Activated CD8-positive, alpha-beta memory T cell treated with anti-CD3 and anti-CD28 coated beads, Interleukin-2, amount 10 ng/mL, durations not matched to agents 7 days and 5 days (primary cell): ENCODE results near the gene KRTAP10-3. TPM values are rescaled to one million over a fixed set of nuclear protein-coding genes. Genes with fewer than 3 reads are reported as not detected.
"Not testable (repeated sequence)": the region's sequence is repeated elsewhere in the genome, so short reads cannot be mapped to it uniquely, and the experiment has no call there.

Source experiments
- ATAC-seq: fragments of 150-1000 bp; cut with Tn5 transposase; one replicate; pipeline ENCODE4 v1.10.0; 2021; ENCODE audit warnings: moderate library complexity
- CTCF ChIA-PET: fragments of 350-600 bp; sonication (Branson Sonifier 250); formaldehyde crosslinking; loops from one replicate; lab custom pipeline; 2021; ENCODE audit warnings: antibody characterized with exemption; lab: Charles Lee
- DNase-seq: peaks from one replicate; pipeline ENCODE4 v3.0.0-alpha.2; 2020
- H3K27ac Mint-ChIP-seq: one replicate; pipeline ENCODE4 v1.8.0; 2021; ENCODE audit warnings: mild to moderate bottlenecking, mixed read lengths
- H3K27me3 Mint-ChIP-seq: one replicate; pipeline ENCODE4 v1.8.0; 2021; ENCODE audit warnings: mixed read lengths
- H3K36me3 Mint-ChIP-seq: one replicate; pipeline ENCODE4 v1.8.0; 2021; ENCODE audit warnings: mild to moderate bottlenecking, mixed read lengths
- H3K4me1 Mint-ChIP-seq: one replicate; pipeline ENCODE4 v1.8.0; 2021; ENCODE audit warnings: mixed read lengths
- H3K4me3 Mint-ChIP-seq: one replicate; pipeline ENCODE4 v1.8.0; 2021; ENCODE audit warnings: mild to moderate bottlenecking, moderate library complexity, mixed read lengths
- H3K9me3 Mint-ChIP-seq: one replicate; pipeline ENCODE4 v1.8.0; 2022; ENCODE audit warnings: low read depth, mixed read lengths
- total RNA-seq, 2 experiments: library from RNA; stranded (reverse); gene quantifications; one replicate each; pipeline ENCODE4 v1.2.3, GENCODE V29; 2021

KRTAP10-3 gene
- total RNA-seq, 2 experiments from 2014 or later: not detected

- H3K36me3 Mint-ChIP-seq: peaks cover 2% of the 10 kb centered on the region
- ATAC-seq (no peak), DNase-seq (peak; percentile 26)
- H3K27ac Mint-ChIP-seq: no peak overlapping the region
- no peak overlapping the region for H3K4me3 Mint-ChIP-seq
- CTCF ChIA-PET: no interaction called here
- peaks cover 2% of the 10 kb centered on the region for H3K9me3 Mint-ChIP-seq
- H3K27me3 Mint-ChIP-seq: peaks cover 2% of the 10 kb centered on the region
- no peaks in the 10 kb centered on the region for H3K4me1 Mint-ChIP-seq
Observed at GRCh38 chr21:44555200-44555875, 3.3 kb downstream of the KRTAP10-3 start.

- H3K27me3 Mint-ChIP-seq: no peaks in the 10 kb centered on the region
- peaks cover 5% of the 10 kb centered on the region for H3K4me1 Mint-ChIP-seq
- H3K4me3 Mint-ChIP-seq: no peak overlapping the region
- CTCF ChIA-PET: no interaction called here
- ATAC-seq (no peak), DNase-seq (peak; percentile 23)
- H3K27ac Mint-ChIP-seq: no peak overlapping the region
- H3K36me3 Mint-ChIP-seq: peaks cover 4% of the 10 kb centered on the region
- peaks cover under 1% of the 10 kb centered on the region for H3K9me3 Mint-ChIP-seq
Observed at GRCh38 chr21:44552681-44553080, 5.9 kb downstream of the KRTAP10-3 start.

- H3K4me3 Mint-ChIP-seq: no peak overlapping the region
- ATAC-seq: no peak
- peaks cover 9% of the 10 kb centered on the region for H3K36me3 Mint-ChIP-seq
- H3K9me3 Mint-ChIP-seq: peaks cover 6% of the 10 kb centered on the region
- DNase-seq: peak; percentile 23
- H3K27me3 Mint-ChIP-seq: no peaks in the 10 kb centered on the region
- CTCF ChIA-PET: no interaction called here
- H3K27ac Mint-ChIP-seq: no peak overlapping the region
- H3K4me1 Mint-ChIP-seq: peaks cover 11% of the 10 kb centered on the region
Observed at GRCh38 chr21:44552136-44552535, 6.5 kb downstream of the KRTAP10-3 start.

- no peaks in the 10 kb centered on the region for H3K27me3 Mint-ChIP-seq
- peaks cover 16% of the 10 kb centered on the region for H3K36me3 Mint-ChIP-seq
- DNase-seq: peak; percentile 29
Observed at GRCh38 chr21:44551340-44551961, 7.1 kb downstream of the KRTAP10-3 start, which contains the start of gene KRTAP10-2. Gene KRTAP10-2, minus strand, starts transcription at chr21:44551505. Its CDS starts 47 bp downstream, at chr21:44551458.

GRCh38 chr21:44550807-44551206, 7.8 kb downstream of the KRTAP10-3 start:
- Mint-ChIP-seq H3K9me3 (peaks cover 12% of the 10 kb centered on the region), H3K4me3 (no peak overlapping the region), H3K27ac (no peak overlapping the region), H3K4me1 (peaks cover 14% of the 10 kb centered on the region), H3K36me3 (peaks cover 16% of the 10 kb centered on the region), H3K27me3 (no peaks in the 10 kb centered on the region)
- CTCF ChIA-PET: no interaction called here
- DNase-seq (peak; percentile 34), ATAC-seq (no peak)

More at GRCh38 chr21:44551340-44551961, 7.1 kb downstream of the KRTAP10-3 start, which contains the start of gene KRTAP10-2:
- peaks cover 14% of the 10 kb centered on the region for H3K4me1 Mint-ChIP-seq
- ATAC-seq: no peak
- H3K4me3 Mint-ChIP-seq: no peak within 1 kb of the TSS
- H3K9me3 Mint-ChIP-seq: peaks cover 12% of the 10 kb centered on the region
- no peak within 1 kb of the TSS for H3K27ac Mint-ChIP-seq
- CTCF ChIA-PET: no interaction called here

GRCh38 chr21:44550285-44550684, 8.3 kb downstream of the KRTAP10-3 start:
- H3K27ac Mint-ChIP-seq, H3K27me3 Mint-ChIP-seq, ATAC-seq, CTCF ChIA-PET, H3K4me3 Mint-ChIP-seq: not testable (repeated sequence)
- H3K4me1 Mint-ChIP-seq: peaks cover 14% of the 10 kb centered on the region
- DNase-seq: peak; percentile 31
- H3K9me3 Mint-ChIP-seq: peaks cover 14% of the 10 kb centered on the region
- peaks cover 19% of the 10 kb centered on the region for H3K36me3 Mint-ChIP-seq

GRCh38 chr21:44549525-44550211, 8.9 kb downstream of the KRTAP10-3 start:
- no peak overlapping the region for H3K4me3 Mint-ChIP-seq
- DNase-seq (peak; percentile 32), ATAC-seq (no peak)
- CTCF ChIA-PET: no interaction called here
- no peak overlapping the region for H3K27ac Mint-ChIP-seq
- peaks cover 19% of the 10 kb centered on the region for H3K36me3 Mint-ChIP-seq
- peaks cover 14% of the 10 kb centered on the region for H3K9me3 Mint-ChIP-seq
- peaks cover 14% of the 10 kb centered on the region for H3K4me1 Mint-ChIP-seq
- H3K27me3 Mint-ChIP-seq: no peaks in the 10 kb centered on the region

GRCh38 chr21:44548922-44549321, 9.7 kb downstream of the KRTAP10-3 start:
- H3K27me3 Mint-ChIP-seq: no peaks in the 10 kb centered on the region
- CTCF ChIA-PET: no interaction called here
- peaks cover 19% of the 10 kb centered on the region for H3K36me3 Mint-ChIP-seq
- DNase-seq: no peak
- no peak overlapping the region for H3K27ac Mint-ChIP-seq
- no peak for ATAC-seq
- H3K4me3 Mint-ChIP-seq: no peak overlapping the region
- peaks cover 14% of the 10 kb centered on the region for H3K9me3 Mint-ChIP-seq
- H3K4me1 Mint-ChIP-seq: peaks cover 14% of the 10 kb centered on the region

- H3K9me3 Mint-ChIP-seq: peaks cover 14% of the 10 kb centered on the region
- H3K36me3 Mint-ChIP-seq: peaks cover 19% of the 10 kb centered on the region
- DNase-seq: peak; percentile 21
- no peak overlapping the region for H3K4me3 Mint-ChIP-seq
- H3K27me3 Mint-ChIP-seq: no peaks in the 10 kb centered on the region
- H3K4me1 Mint-ChIP-seq: peaks cover 14% of the 10 kb centered on the region
- no peak overlapping the region for H3K27ac Mint-ChIP-seq
- ATAC-seq: no peak
- CTCF ChIA-PET: interaction anchor here (1.0 to 1.9 kb wide), 2 partner anchors 26 to 245 kb away, joined by 5 to 8 read pairs; no protein-coding TSS in a partner anchor
Observed at GRCh38 chr21:44548381-44548780, 10.2 kb downstream of the KRTAP10-3 start.

- peak overlapping the region; percentile 70 for H3K27ac Mint-ChIP-seq
- peaks cover 19% of the 10 kb centered on the region for H3K36me3 Mint-ChIP-seq
- H3K4me1 Mint-ChIP-seq: peaks cover 14% of the 10 kb centered on the region
- DNase-seq: peak; percentile 52
- CTCF ChIA-PET: interaction anchor here (0.5 to 1.9 kb wide), 5 partner anchors 27 to 246 kb away, joined by 3 to 8 read pairs (median 3); no protein-coding TSS in a partner anchor
- H3K4me3 Mint-ChIP-seq: peak overlapping the region; percentile 23
- ATAC-seq: peak; percentile 76
- H3K9me3 Mint-ChIP-seq: peaks cover 14% of the 10 kb centered on the region
- no peaks in the 10 kb centered on the region for H3K27me3 Mint-ChIP-seq
Observed at GRCh38 chr21:44547656-44548331, 10.8 kb downstream of the KRTAP10-3 start.

- Mint-ChIP-seq H3K4me1 (peaks cover 14% of the 10 kb centered on the region), H3K9me3 (peaks cover 16% of the 10 kb centered on the region), H3K36me3 (peaks cover 20% of the 10 kb centered on the region), H3K27me3 (no peaks in the 10 kb centered on the region), H3K4me3 (no peak overlapping the region), H3K27ac (no peak overlapping the region)
- peak; percentile 33 for DNase-seq
- CTCF ChIA-PET: no interaction called here
- no peak for ATAC-seq
Observed at GRCh38 chr21:44544566-44544965, 14.0 kb downstream of the KRTAP10-3 start.

GRCh38 chr21:44542716-44543115, 15.9 kb downstream of the KRTAP10-3 start:
- no peak for ATAC-seq
- CTCF ChIA-PET: no interaction called here
- Mint-ChIP-seq H3K27me3 (no peaks in the 10 kb centered on the region), H3K36me3 (peaks cover 17% of the 10 kb centered on the region), H3K9me3 (peaks cover 16% of the 10 kb centered on the region), H3K4me1 (peaks cover 9% of the 10 kb centered on the region), H3K4me3 (no peak overlapping the region), H3K27ac (no peak overlapping the region)
- DNase-seq: no peak
